Stimulated activated CD4-positive, alpha-beta T cell treated with anti-CD3 and anti-CD28 coated beads, Interleukin-15, amount 100 ng/mL, for 1 hour (primary cell): ENCODE results near the gene ARHGEF7.
"Not testable (repeated sequence)": the region's sequence is repeated elsewhere in the genome, so short reads cannot be mapped to it uniquely, and the experiment has no call there.

Experiments used
- DNase-seq, 2 donors: peaks; one replicate each; pipeline ENCODE4 v3.0.0-alpha.2; 2020; ENCODE audit warnings: low read depth in 1 of 2, low spot score in 1 of 2

Gene ARHGEF7

GRCh38 chr13:111249637-111250360 is 134.7 kb downstream of the ARHGEF7 start:
- no peak for DNase-seq

DNA sequence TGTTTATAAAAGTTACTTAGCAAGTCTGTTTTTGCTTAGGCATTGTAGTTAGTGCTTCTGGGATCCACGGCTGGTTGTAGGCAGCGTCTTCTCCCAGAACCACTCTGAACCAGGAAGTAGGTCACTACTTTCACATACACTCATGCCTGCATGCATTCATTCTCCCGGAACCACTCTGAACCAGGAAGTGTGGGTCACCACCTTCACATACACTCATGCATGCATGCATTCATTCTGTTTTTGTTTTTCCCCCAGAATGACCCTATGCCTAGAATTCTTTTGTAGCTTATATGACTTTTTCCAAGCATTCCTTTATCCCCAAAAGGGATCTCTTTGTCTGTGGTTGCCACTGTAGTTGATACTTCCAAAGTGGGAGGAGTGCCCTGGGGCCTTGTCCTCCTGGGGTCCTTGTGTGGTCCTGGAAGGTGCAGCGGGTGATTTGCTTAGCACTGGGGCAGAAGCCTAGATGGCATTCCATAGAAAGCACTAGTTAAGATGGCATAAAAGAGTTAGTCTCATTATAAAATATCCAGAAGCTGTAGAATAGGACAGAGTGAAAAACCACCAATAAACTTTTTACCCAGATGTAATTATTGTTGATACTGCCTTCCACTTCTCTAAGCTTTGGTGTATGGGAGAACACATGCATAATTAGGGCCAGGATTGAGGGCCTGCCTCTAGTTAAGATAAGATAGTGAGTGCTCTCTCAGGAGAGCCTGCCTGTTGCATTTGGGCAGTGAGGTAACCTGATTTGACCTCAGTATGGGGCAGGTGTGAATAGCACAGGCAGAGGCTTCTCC is 136.7 kb downstream of the ARHGEF7 start:
- DNase-seq: no peak

GRCh38 chr13:111252446-111253364 is 137.6 kb downstream of the ARHGEF7 start:
- DNase-seq: no peak

DNA sequence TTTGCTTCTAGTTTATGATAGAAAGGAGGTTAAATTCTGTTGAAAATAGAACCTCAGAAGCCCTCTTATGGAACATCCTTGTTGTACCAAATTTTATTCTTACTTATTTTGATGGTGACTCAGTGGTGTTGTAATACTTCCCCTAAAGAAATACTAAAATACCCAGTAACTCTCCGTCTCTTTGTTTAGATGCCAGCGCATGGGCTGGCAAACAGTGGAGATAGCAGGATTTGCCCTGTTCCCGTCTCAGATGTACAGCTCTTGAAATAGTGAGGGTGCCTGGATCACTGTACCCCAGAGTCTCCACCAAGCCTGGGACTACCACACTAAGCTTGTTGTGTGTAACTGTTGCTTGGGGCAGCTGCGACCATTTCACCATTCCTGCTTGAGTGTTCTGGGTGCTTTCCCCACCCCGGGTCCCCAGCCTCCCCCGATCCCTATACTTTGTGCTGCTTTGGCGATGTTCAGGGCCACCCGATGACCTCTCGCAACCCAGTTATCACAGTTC is 138.3 kb downstream of the ARHGEF7 start:
- DNase-seq: no peak

- no peak for DNase-seq
Observed at GRCh38 chr13:111255228-111255790, 140.2 kb downstream of the ARHGEF7 start.

DNA sequence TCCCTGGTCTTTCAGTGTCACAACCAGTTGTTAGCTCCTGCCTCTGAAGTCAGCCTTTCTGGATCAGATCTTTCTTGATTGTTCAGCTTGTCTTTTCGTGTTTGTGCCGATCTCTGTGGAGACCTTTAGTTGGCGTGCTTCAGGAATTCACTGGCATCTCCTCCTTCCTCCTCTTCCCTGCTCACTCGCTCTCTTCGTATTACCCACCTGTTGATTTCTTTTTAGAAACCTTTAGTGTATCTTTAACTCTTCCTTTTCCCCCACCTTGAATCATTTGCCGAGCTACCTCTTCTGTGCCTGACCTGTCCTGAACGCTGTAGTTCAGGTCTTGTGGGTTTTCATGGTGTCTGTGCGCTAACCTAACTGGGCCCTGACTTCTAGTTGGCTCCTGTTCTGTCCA is 141.3 kb downstream of the ARHGEF7 start:
- no peak for DNase-seq

DNA sequence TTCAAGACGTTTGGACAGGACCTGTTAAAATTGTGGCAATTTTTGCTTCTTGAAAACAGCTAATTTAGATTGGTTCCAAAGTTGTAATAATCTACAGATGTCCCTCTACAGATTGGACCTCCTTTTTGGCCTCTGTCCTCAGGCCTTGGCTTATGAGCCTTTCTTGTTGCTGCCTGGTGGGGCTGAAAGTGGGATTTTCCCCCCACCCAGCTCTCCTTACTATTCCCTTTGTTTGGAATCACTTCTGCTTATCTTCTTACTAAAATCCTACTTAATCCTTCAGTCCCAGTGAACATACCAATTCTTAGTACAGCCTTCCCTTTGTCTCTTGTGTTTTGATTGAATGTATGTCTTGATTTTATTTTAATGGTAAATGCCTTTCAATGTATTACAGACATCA is 141.8 kb downstream of the ARHGEF7 start:
- DNase-seq: no peak

- DNase-seq: not testable (repeated sequence)
Observed at GRCh38 chr13:111257899-111258298, 142.8 kb downstream of the ARHGEF7 start.

GRCh38 chr13:111258637-111259036 is 143.5 kb downstream of the ARHGEF7 start:
- no peak for DNase-seq

- no peak for DNase-seq
Observed at GRCh38 chr13:111259058-111259457, 143.9 kb downstream of the ARHGEF7 start.

GRCh38 chr13:111261326-111261725 is 146.2 kb downstream of the ARHGEF7 start:
- no peak for DNase-seq

GRCh38 chr13:111262281-111262680 is 147.2 kb downstream of the ARHGEF7 start:
- DNase-seq: no peak

- DNase-seq: no peak
Observed at GRCh38 chr13:111262715-111263114, 147.6 kb downstream of the ARHGEF7 start.

GRCh38 chr13:111263566-111263965 is 148.5 kb downstream of the ARHGEF7 start:
- DNase-seq: no peak

DNA sequence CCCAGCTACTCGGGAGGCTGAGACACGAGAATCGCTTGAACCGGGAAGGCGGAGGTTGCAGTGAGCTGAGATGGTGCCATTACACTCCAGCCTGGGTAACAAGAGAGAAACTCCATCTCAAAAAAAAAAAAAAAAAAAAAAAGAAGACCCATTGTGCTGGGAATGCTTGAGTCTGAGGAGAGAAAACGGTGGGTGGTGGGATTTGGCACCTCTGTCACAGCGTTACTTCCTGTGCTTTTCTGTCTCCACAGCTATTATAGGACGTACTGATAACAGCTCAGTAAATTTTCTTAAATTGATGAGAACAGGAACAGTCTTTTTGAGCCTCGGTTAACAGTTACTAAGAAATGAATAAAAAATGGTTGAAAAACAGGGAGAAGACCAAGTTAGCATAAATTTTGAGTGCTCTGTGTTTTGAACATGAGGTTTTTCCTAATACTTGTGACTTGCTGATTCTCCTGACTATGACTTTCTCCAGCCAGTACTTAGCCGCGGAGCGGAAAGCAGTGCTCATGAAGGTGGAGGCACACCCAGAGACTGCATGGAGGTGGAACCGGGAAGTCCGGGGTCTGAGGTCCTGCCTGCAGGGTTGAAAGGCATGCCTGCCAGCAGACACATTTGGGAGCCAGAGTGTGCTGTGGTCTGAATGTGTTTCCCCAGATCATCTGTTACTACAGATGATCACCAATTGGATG is 150.0 kb downstream of the ARHGEF7 start:
- DNase-seq: no peak

GRCh38 chr13:111265701-111266035 is 150.6 kb downstream of the ARHGEF7 start:
- no peak for DNase-seq

DNA sequence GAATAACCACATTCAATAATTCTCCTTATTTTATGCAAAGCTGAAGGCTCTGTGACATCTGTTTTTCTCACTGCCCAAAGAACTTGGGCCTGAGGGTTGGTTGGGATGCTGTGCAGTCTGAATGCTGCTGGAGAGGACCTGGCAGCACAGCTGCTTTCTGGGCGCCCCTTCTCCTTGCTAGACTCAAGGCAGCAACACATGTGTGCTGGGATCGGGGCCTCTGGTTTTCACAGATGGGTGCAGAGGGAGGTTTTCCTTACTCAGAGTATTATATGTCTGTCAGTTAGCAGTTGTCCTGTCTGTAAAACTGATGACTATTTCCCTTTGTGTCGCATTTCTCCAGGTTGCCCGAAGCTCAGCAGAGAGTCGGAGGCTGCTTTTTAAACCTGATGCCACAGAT is 152.1 kb downstream of the ARHGEF7 start:
- no peak for DNase-seq

DNA sequence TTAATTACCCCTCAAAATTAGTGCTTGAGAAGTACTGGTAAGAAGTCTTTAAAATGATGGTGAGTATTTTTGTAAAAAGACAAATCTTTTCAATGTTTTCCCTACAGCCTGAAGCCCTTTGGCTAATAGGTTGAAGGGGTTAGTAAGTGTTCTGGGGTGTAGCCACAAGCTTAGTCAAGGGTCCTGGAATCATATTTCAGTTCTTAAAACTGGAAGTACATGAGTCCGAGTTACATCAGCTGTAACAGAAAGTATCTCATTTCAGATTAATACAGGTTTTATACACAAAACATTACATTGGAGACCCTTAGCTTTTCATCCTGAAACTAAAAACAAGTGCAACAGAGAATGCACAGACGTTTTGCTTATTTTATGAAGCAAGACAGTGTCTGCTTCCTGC is 152.7 kb downstream of the ARHGEF7 start:
- no peak for DNase-seq

DNA sequence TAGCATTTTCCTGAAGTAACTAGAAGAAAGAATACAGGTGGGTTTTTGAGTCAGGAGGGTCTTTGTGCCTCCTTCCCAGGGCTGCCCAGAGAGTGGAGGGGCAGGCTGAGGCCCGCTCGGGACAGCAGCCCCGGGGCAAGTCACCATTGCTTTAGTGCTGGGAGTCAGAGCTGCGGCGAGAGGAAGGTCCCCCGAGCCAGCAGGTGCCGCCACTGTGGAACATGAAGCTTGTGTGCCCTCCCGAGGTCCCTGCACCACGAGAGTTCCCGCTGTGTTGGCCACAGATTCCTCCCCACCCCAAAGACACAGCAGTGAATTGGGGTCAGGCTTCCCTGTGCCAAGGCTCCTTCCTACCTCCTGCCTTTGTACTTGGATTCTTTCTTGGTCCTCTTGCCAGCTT is 154.4 kb downstream of the ARHGEF7 start:
- no peak for DNase-seq

GRCh38 chr13:111270126-111270525 is 155.0 kb downstream of the ARHGEF7 start:
- no peak for DNase-seq
